DOHH2 (cell line): ENCODE results near the gene TPSAB1.

Experiments used
- EZH2phosphoT487 ChIP-seq: fragments of 200-600 bp; sonication (generic); IDR thresholded peaks from 2 replicates; pipeline ENCODE4 v1.6.1; 2017; ENCODE audit warnings: borderline replicate concordance, mild to moderate bottlenecking, antibody characterized with exemption, low read length, moderate library complexity, mixed read lengths
- TF ChIP-seq, protein P1 (sequence below): fragments of 200-600 bp; sonication (generic); IDR thresholded peaks from one replicate; pipeline ENCODE4 v1.5.1; 2014; ENCODE audit warnings: antibody characterized with exemption, mild to moderate bottlenecking, low read depth, low read length; ENCODE audit not compliant: poor library complexity, severe bottlenecking

DNA sequence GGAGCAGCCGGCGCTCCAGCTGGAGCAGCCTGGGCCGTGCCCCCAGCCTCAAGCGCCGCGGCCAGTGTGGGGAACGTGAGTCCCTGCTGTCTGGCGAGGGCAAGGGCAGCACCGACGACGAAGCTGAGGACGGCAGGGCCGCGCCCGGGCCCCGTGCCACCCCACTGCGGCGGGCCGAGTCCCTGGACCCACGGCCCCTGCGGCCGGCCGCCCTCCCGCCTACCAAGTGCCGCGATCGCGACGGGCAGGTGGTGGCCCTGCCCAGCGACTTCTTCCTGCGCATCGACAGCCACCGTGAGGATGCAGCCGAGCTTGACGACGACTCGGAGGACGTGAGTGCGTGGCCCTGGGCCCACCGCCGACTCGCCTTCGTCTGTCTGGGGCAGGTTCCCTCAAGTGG, 31.4 kb upstream of the TPSAB1 start:
- TF ChIP-seq, protein P1, sequence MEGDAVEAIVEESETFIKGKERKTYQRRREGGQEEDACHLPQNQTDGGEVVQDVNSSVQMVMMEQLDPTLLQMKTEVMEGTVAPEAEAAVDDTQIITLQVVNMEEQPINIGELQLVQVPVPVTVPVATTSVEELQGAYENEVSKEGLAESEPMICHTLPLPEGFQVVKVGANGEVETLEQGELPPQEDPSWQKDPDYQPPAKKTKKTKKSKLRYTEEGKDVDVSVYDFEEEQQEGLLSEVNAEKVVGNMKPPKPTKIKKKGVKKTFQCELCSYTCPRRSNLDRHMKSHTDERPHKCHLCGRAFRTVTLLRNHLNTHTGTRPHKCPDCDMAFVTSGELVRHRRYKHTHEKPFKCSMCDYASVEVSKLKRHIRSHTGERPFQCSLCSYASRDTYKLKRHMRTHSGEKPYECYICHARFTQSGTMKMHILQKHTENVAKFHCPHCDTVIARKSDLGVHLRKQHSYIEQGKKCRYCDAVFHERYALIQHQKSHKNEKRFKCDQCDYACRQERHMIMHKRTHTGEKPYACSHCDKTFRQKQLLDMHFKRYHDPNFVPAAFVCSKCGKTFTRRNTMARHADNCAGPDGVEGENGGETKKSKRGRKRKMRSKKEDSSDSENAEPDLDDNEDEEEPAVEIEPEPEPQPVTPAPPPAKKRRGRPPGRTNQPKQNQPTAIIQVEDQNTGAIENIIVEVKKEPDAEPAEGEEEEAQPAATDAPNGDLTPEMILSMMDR = no peak
- no peak for TF ChIP-seq EZH2phosphoT487
